ENCODE measurements around the gene NOX3. TPM values are rescaled to one million over a fixed set of nuclear protein-coding genes. Genes with fewer than 3 reads are reported as not detected.

NOX3 gene
- total and polyA plus RNA-seq, 9 of the 15 experiments (the other 6 are each of a cell fraction or from before 2014, with no cell fraction given), result not detected

- TF ChIP-seq, protein P1, sequence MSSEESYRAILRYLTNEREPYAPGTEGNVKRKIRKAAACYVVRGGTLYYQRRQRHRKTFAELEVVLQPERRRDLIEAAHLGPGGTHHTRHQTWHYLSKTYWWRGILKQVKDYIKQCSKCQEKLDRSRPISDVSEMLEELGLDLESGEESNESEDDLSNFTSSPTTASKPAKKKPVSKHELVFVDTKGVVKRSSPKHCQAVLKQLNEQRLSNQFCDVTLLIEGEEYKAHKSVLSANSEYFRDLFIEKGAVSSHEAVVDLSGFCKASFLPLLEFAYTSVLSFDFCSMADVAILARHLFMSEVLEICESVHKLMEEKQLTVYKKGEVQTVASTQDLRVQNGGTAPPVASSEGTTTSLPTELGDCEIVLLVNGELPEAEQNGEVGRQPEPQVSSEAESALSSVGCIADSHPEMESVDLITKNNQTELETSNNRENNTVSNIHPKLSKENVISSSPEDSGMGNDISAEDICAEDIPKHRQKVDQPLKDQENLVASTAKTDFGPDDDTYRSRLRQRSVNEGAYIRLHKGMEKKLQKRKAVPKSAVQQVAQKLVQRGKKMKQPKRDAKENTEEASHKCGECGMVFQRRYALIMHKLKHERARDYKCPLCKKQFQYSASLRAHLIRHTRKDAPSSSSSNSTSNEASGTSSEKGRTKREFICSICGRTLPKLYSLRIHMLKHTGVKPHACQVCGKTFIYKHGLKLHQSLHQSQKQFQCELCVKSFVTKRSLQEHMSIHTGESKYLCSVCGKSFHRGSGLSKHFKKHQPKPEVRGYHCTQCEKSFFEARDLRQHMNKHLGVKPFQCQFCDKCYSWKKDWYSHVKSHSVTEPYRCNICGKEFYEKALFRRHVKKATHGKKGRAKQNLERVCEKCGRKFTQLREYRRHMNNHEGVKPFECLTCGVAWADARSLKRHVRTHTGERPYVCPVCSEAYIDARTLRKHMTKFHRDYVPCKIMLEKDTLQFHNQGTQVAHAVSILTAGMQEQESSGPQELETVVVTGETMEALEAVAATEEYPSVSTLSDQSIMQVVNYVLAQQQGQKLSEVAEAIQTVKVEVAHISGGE (CRISPR knock-in tag; IDR thresholded peaks at IDR 0.05), result no peak
- TF ChIP-seq POLR3A (IDR thresholded peaks at IDR 0.05; ENCODE audit: borderline replicate concordance, extremely low read depth, insufficient read depth, insufficient read length), result no peak
Observed at GRCh38 chr6:155412335-155412734, 43.3 kb downstream of the NOX3 start (continued).

GRCh38 chr6:155411154-155412052 lies 44.2 kb downstream of the NOX3 start:
- intact Hi-C loops (cut with micrococcal nuclease), result no loop called here
- TF ChIP-seq ZMIZ1 (IDR thresholded peaks at IDR 0.05; ENCODE audit: low read depth in 2 of 2, low read length in 2 of 2), result no peak
- TF ChIP-seq, protein P2, sequence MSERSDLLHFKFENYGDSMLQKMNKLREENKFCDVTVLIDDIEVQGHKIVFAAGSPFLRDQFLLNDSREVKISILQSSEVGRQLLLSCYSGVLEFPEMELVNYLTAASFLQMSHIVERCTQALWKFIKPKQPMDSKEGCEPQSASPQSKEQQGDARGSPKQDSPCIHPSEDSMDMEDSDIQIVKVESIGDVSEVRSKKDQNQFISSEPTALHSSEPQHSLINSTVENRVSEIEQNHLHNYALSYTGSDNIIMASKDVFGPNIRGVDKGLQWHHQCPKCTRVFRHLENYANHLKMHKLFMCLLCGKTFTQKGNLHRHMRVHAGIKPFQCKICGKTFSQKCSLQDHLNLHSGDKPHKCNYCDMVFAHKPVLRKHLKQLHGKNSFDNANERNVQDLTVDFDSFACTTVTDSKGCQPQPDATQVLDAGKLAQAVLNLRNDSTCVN (CRISPR knock-in tag; IDR thresholded peaks at IDR 0.05), result no peak
- no peak for TF ChIP-seq POLR2B (IDR thresholded peaks at IDR 0.05; ENCODE audit: low read depth, partially characterized antibody)
- TF ChIP-seq POLR2AphosphoS5 (IDR thresholded peaks at IDR 0.05; ENCODE audit: control insufficient read depth, insufficient read depth, low read depth, low read length), result no peak
- no peak for TF ChIP-seq POLR3G (IDR thresholded peaks at IDR 0.05; ENCODE audit: extremely low read depth, insufficient read length, insufficient replicate concordance)
- TF ChIP-seq DNMT1 (IDR thresholded peaks at IDR 0.05), result no peak
- TF ChIP-seq SETDB1 (IDR thresholded peaks at IDR 0.05; ENCODE audit: low read length), result no peak

More at GRCh38 chr6:155411154-155412052, 44.2 kb downstream of the NOX3 start:
- Histone ChIP-seq H3K4me3 (no peak overlapping the region), H3K79me2 (ENCODE audit: control insufficient read depth, insufficient read depth, low read length) (no peaks in the 10 kb centered on the region), H3K9ac (ENCODE audit: insufficient read depth in 1 of 2, low read depth in 2 of 2, low read length in 2 of 2) (no peak overlapping the region), H3K4me1 (replicated peaks in 1 of 2; ENCODE audit: control insufficient read depth in 2 of 2, insufficient read depth in 2 of 2, low read length in 2 of 2) (no peaks in the 10 kb centered on the region), H2AFZ (ENCODE audit: low read depth, low read length) (no peak overlapping the region), H3K36me3 (ENCODE audit: control insufficient read depth, insufficient read depth, low read length) (no peaks in the 10 kb centered on the region), H3K9me3 (replicated peaks; ENCODE audit: control insufficient read depth, insufficient read depth, low read depth, low read length) (no peaks in the 10 kb centered on the region), H3K9me1 (ENCODE audit: control insufficient read depth, insufficient read depth, low read length) (no peaks in the 10 kb centered on the region), H4K20me1 (replicated peaks; ENCODE audit: control insufficient read depth, insufficient read depth, low read length) (no peaks in the 10 kb centered on the region), H3K4me2 (ENCODE audit: insufficient read depth, low read length) (no peak overlapping the region), H3K27me3 (ENCODE audit: control insufficient read depth in 2 of 2, insufficient read depth in 2 of 2, low read length in 2 of 2) (no peaks in the 10 kb centered on the region), H3K27ac (ENCODE audit: extremely low read depth, low read depth, low read length) (no peak overlapping the region)
- ChIA-PET POLR2A (no interaction called here), CTCF (ENCODE audit: low intra/inter-chr PET ratio) (no interaction called here)
- FAIRE-seq (no peak), ATAC-seq (no peak), DNase-seq (ENCODE audit: extremely low read depth in 1 of 4, low spot score in 3 of 4) (no peak)
- BruUV-seq (replicated peaks), result no TSS peak
- in situ Hi-C loops (cut with MboI), result no loop called here
- 0% methylated on average over 10 of the region's 10 CpGs for WGBS (ENCODE audit: insufficient coverage, low coverage, missing lambda C conversion rate)

Measured in K562 (cell line).